Stimulated activated CD4-positive, alpha-beta T cell treated with anti-CD3 and anti-CD28 coated beads, Interleukin-4, amount 100 ng/mL, for 1 hour (primary cell): ENCODE data around the gene FCN3.
A peak's percentile ranks its signal among the peaks of the same experiment; 100 is the strongest.

ENCODE experiments used
- DNase-seq: peaks from one replicate; pipeline ENCODE4 v3.0.0-alpha.2; 2020

The FCN3 gene

GRCh38 chr1:27377760-27378495 is 3.3 kb upstream of the FCN3 start:
- DNase-seq, result no peak

GRCh38 chr1:27372808-27373690 is 1.6 kb downstream of the FCN3 start:
- no peak for DNase-seq

GRCh38 chr1:27372022-27372807 is 2.4 kb downstream of the FCN3 start:
- no peak for DNase-seq

GRCh38 chr1:27368869-27369582 is 5.6 kb downstream of the FCN3 start:
- no peak for DNase-seq

GRCh38 chr1:27367160-27367650 is 7.4 kb downstream of the FCN3 start:
- no peak for DNase-seq

GRCh38 chr1:27366411-27367159 is 8.0 kb downstream of the FCN3 start, which contains the start of gene MAP3K6:
MAP3K6 (minus strand) TSS chr1:27366961; CDS start chr1:27366597, 364 bp downstream.
- DNase-seq, result peak; percentile 38

- peak; percentile 74 for DNase-seq
These were observed 8.6 kb downstream of the FCN3 start for GRCh38 chr1:27366113-27366410.

- DNase-seq, result peak; percentile 74
These were observed 9.1 kb downstream of the FCN3 start for GRCh38 chr1:27365372-27366112.

- DNase-seq, result no peak
These were observed 9.8 kb downstream of the FCN3 start for GRCh38 chr1:27364696-27365371.

GRCh38 chr1:27363766-27364695 is 10.6 kb downstream of the FCN3 start:
- DNase-seq, result no peak

GRCh38 chr1:27361553-27361952 is 13.1 kb downstream of the FCN3 start:
- no peak for DNase-seq

GRCh38 chr1:27361044-27361402 is 13.6 kb downstream of the FCN3 start:
- no peak for DNase-seq

GRCh38 chr1:27360159-27361043 is 14.2 kb downstream of the FCN3 start:
- peak; percentile 48 for DNase-seq

- DNase-seq, result no peak
These were observed 14.8 kb downstream of the FCN3 start for GRCh38 chr1:27359822-27360158.

GRCh38 chr1:27358928-27359313 is 15.7 kb downstream of the FCN3 start:
- no peak for DNase-seq

- no peak for DNase-seq
These were observed 16.3 kb downstream of the FCN3 start for GRCh38 chr1:27358038-27358927.

GRCh38 chr1:27357281-27358037 is 17.2 kb downstream of the FCN3 start:
- DNase-seq, result peak; percentile 81
